ENCODE data around the gene TDRKH. TPM values are rescaled to one million over a fixed set of nuclear protein-coding genes. Genes with fewer than 3 reads are reported as not detected.

The TDRKH gene, protein sequence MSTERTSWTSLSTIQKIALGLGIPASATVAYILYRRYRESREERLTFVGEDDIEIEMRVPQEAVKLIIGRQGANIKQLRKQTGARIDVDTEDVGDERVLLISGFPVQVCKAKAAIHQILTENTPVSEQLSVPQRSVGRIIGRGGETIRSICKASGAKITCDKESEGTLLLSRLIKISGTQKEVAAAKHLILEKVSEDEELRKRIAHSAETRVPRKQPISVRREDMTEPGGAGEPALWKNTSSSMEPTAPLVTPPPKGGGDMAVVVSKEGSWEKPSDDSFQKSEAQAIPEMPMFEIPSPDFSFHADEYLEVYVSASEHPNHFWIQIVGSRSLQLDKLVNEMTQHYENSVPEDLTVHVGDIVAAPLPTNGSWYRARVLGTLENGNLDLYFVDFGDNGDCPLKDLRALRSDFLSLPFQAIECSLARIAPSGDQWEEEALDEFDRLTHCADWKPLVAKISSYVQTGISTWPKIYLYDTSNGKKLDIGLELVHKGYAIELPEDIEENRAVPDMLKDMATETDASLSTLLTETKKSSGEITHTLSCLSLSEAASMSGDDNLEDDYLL
- 1 to 10 TPM; 4.7 to 5.1 TPM for total RNA-seq
- long read RNA-seq, donor 1, partial matches to known transcripts = 1 of 4 reads
- long read RNA-seq, donor 1, other reads (novel, unspliced or antisense) = 0 of 4 reads
- long read RNA-seq, donor 2, partial matches to known transcripts = 0 of 5 reads
- long read RNA-seq, donor 2, other reads (novel, unspliced or antisense) = 1 of 5 reads

DNA sequence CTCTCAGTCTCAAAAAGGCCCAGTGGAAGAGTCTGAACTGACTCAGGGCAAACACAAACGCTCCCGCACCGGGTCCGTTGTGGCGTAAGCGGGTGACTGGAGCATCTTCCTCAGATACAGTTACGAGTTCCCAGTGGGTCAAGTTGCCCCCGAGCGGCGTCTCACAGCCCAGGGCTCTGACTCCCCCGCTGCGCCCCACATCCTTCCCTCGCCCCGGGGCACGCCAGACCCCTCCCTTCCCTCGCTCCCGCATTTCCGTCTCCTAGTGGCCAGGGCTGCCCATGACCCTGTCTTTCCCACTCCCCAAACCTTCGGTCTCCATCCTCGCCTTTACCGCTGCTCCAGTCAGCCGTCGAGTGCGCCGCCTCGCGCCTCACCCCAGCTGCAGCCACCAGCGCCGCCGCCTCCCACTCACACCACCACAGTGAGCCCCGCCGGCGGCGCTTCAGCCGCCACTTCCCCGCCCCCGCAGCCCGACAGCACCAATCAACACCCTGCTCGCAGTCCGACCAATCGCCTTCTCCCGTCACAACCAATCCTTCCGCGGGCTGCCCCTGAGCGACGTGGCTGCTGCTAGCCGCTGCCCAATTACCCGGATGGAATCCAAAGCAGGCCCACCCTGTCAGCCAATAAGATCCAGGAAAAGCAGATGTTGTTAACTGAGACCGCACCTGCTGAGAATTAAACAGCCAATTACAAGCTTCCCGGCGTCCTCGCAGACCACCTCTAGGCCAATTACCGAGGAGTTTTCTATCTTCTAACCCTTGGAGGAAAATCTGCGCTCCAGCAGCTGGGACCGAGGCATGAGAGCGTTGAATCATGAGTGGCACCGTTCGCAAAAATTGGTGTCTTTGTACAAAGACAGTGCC is at the start of gene TDRKH:
TDRKH (minus strand) TSS at position 430 of the 869 bp plus-strand sequence. CDS start 7,478 bp downstream, outside the sequence.
- peak; percentile 99 for DNase-seq (ENCODE audit: low spot score)
- intact Hi-C loops (cut with DNase I) = no loop called here

DNA sequence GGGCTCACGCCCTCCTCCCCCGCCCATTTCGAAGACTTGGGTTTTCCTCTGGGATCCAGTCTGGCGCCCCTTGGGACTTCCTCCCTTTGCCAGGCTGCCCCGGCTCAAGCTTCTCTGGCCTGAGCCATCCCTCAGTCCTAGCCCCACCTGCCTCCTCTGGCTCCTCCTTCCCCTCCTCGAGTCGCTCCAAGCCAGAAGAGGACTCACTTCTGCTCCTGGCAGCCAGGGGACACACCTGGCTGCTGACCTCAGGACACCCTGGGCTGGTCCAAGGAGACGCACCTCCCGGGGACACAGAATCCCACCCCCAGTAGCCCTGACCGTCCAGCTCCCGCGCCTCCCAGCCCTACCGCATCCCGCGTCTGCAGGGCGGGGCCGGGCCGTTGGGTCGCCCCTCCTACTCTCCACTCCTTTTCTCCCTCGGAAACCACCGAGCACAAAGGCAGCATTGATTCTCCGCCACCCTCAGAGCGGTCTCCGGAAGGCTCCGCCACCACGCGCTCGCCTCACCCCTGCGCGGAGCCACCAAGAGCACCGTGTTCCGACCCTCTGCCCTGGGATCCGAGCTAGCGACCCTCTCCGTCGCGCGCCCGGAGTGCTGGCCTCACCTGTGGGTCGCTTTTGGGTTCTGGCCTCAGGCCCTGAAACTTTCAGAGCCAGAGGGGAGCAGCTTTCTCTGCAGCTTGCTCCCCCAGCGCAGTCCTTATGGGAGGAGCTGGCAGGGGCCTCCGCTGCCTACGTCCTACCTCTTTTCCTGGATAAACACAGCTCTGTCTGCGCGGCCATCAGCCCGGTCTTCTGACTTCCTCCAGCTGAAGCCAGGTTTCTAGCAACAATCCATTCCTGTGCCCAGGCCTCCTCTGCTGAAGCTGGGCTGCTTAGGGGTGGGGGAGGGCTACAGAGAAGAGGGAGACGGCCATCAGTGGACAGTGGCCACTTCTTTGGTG is 49.4 kb upstream of the TDRKH start, which contains the start of gene C2CD4D:
C2CD4D (minus strand) TSS at position 364 of the 947 bp plus-strand sequence. CDS start 831 bp downstream, outside the sequence.
- no peak for DNase-seq (ENCODE audit: low spot score)
- intact Hi-C loops (cut with DNase I) = loop anchor here in 1 of 2 donors (1.0 kb wide), 1 partner anchor 21 kb away; no protein-coding TSS in a partner anchor

DNA sequence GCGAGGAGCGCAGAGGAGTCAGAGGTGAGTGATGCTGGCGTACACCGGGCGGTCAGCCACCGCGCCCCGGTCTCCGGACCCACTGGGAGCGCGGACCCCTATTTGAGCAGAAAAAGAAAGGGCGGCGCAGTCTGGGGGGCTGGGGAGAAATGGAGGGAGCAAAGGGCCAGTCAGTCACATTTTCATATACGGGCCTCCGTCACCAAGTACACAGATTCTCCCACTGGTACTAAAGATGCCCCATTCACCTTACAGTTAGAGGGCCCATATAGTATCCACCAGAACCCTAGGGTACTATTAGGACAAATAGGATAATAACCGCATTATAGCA is 48.7 kb upstream of the TDRKH start:
- no peak for DNase-seq (ENCODE audit: low spot score)
- intact Hi-C loops (cut with DNase I) = loop anchor here in 1 of 2 donors (1.0 kb wide), 1 partner anchor 21 kb away; no protein-coding TSS in a partner anchor

DNA sequence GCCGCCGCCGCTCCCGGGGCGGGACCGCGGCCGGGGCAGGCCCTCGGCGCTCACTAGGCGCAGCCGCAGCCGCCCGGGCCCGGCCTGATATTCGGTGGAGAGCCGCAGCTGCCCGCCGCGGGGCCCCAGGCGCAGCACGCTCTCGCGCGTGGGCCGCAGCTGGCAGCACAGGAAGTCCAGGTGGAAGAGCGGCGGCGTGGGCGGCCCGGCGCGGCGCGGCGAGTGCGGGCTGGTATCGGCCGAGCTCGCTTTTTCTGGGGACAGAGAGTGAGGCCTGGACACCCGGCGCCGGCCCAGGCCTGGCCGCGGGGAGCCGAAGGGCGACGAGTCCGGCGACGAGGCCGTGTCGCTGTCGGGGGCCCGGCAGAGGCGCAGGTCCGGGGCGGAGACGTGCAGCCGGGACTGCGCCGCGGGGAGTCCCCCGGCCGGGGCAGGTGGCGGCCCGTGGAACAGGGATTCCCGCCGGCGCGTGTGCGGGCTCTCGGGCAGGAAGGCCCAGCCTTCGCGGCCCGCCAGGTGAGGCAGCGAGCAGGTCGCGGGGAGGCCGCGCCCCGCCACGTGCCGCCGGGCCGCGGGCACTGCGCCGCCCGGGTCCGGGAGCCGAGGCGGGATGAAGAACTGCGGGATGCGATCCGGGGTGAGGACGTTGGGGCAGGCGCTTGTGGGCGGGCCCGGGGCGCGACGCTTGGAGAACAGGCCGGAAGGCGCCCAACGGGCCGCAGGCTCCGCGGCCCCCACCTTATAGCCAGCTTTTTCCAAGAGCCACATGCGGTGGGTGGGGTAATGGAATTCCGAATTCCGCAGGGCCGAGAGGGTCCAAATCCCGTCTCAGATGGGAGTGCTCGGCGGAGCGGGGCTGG is 48.2 kb upstream of the TDRKH start:
- peak; percentile 69 for DNase-seq (ENCODE audit: low spot score)
- intact Hi-C loops (cut with DNase I) = loop anchor here in 1 of 2 donors (1.0 kb wide), 1 partner anchor 20 kb away; no protein-coding TSS in a partner anchor

DNA sequence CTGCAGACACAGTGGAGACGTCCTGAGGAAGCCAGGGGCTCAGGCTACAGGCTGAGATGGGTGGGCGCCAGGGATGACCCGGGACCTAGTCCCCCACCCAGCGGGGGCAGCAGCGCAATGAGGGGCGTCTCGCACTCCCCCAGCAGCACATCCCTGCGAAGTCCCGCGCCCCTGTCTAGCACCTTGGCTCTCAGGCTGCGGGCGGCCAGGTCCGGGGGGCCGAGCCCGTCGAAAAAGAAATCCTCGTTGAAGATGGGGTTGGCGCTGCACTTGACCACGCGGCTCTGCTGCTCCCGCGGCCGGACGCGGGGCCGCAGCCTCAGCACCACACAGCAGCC is 47.6 kb upstream of the TDRKH start:
- intact Hi-C loops (cut with DNase I) = no loop called here
- DNase-seq (ENCODE audit: low spot score) = no peak

DNA sequence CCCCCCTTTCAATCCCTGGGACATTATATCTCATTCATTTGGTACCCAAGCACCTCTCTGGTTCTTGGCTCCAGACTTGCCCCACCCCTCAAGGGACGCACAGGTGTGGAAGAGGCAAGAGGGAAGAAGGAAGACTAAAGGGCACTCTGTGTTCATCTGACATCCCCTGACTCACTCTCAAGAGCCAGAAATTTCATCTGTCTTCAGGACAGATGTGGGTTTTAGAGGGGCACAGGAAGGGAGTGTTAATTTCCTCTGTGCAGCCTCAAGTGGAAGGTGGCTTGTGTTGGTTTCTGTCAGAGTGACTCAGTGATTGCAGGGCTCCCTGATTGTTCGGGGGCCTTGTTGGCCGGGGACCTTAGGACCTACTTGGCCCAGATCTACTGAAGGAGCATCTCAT is 46.9 kb upstream of the TDRKH start:
- DNase-seq (ENCODE audit: low spot score) = peak; percentile 10
- intact Hi-C loops (cut with DNase I) = no loop called here

DNA sequence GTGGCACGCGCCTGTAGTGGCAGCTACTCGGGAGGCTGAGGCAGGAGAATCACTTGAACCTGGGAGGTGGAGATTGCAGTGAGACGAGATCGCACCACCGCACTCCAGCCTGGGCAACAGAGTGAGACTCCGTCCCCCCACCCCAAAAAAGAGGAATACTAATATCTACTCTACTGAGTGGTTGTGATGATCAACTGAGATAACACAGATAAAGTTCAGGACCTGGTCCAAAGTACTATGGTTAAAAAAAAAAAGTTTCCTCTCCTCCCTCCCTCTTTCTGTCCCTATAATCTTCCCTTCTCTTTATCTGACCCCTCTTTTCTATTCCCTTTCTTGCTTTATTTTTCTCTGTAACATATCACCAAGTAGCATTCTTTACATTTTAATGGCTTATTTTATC is 45.3 kb upstream of the TDRKH start:
- intact Hi-C loops (cut with DNase I) = no loop called here
- DNase-seq (ENCODE audit: low spot score) = no peak

DNA sequence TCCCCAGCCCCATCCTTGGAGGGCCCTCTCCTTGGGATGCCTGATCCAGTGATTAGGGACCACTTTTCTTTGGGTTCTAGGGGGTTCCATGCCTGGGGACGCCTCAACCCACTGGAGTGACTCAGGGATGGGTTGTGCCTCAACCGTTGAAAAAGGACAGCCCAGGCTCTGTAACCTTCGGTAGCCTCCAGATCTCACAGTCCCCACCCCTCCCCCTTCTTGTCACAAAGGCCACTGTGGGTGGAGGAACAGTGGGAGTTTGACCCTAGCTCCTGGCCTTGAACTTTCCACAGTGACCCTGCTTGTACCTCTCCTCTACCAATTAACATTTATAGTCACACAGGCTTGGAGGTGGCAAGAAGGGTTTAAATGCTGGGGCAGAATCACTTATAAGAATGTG is 43.9 kb upstream of the TDRKH start:
- DNase-seq (ENCODE audit: low spot score) = no peak
- intact Hi-C loops (cut with DNase I) = loop anchor here in 1 of 2 donors (5.0 kb wide), 1 partner anchor 1778 kb away; the partner anchor contains the start of gene S100A16

DNA sequence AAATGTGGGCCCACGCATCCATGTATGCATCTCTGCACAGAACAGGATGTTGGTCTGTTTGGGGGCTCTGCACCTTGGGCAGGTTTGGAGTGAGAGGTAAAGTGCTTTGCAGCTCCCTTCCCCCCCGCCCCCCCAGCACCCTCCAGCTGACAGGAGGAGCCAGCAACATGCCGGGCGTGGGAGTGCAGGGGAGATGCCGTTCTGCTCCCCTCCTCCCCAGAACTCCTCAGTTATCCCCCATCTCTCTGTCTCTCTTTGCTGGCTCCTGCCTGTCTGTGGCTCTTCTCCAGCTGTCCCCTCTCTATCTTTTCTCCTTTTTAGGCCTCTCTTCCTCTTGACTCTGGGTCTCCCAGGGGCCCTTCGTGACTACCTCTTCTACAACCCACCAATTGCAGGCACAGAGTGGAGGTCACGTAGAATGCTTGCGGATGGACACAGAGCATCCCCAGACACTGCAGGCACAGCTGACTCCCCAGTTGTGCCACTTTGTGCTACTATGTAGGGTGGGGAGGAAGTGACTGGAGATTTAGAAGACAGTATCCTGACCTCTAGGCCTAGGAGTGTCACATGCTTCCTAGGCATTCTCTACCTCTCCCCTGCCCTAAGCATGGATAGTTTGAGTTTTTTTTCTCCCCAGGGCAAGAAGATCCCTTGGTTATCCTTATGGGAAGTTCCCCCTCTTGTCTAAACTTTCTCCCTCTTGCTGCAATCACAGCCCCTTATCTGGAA is 43.0 kb upstream of the TDRKH start:
- no peak for DNase-seq (ENCODE audit: low spot score)
- intact Hi-C loops (cut with DNase I) = loop anchor here in 1 of 2 donors (5.0 kb wide), 1 partner anchor 1779 kb away; the partner anchor contains the start of gene S100A16

DNA sequence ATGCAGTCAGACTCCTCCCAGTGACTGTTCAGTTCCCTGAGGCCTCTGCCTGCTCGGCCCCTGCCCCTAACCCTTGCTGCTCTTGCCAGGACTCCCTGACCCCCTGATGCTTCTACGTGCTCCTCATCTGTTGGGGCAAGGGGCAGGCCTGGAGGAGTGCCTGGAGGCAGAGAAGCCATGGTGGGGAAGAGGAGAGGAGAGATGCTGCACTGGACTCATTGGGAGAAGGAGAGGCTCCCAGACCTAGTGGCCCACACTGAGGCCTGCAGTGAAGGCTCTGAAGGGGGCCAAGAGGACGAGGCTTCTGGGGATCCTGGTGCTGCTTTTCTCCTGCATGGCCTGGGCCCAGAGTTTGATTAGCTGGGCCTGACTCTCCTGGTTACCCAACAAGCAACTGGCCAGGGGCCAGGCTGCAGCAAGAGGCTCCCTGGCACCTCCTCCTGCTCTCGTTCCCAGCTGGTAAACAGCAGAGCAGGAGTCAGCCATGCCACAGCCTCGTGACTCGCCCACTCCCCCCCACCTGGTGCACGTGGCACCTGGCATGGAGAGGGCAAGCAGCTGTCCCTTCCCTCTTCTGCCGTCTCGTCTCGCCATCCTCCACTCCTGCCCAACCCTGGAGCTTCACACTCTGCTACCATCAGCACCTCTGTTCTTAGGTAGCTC is 42.1 kb upstream of the TDRKH start:
- DNase-seq (ENCODE audit: low spot score) = no peak
- intact Hi-C loops (cut with DNase I) = loop anchor here in 1 of 2 donors (5.0 kb wide), 1 partner anchor 1780 kb away; the partner anchor contains the start of gene S100A16

DNA sequence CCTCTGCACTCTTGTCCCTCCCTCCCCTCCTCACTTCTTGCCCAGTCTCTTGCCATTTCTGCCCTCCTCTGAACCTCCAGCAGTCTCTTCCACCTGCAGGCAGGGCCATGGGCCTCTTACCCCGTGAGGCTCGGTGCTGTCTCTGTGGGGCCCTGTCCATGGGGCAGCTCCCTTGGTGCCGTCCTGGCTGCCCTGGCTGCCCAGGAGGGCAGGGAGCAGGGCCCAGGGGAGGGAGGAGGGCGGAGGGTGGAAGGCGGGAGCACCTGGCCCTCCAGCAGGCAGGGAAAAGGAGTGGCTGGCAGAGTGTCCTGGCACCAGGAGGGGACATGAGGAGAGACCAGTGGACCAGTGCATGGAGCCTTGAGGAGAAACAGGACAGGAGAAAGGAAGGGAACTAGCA is 41.3 kb upstream of the TDRKH start, which contains the start of gene RORC:
RORC (minus strand) TSS at position 198 of the 400 bp plus-strand sequence; CDS start at position 160, 38 bp downstream.
- intact Hi-C loops (cut with DNase I) = loop anchor here in 1 of 2 donors (5.0 kb wide), 1 partner anchor 1781 kb away; the partner anchor contains the start of gene S100A16
- DNase-seq (ENCODE audit: low spot score) = no peak

DNA sequence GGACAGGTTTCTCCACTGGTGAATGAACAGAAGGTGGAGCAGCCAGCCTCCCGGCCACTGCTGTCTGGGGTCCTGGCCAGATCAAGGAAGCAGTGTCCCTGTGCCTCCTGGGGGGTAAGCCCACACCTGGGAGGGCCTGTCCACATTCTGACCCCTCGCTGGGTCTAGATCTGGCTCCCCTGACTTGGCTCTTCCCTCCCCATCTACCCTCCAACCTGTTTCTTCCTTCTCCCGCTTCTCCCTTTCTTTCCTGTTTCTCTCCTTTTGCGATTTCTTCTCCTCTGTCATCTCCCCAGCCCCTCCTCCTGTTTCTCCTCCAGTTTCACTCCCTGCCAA is 40.9 kb upstream of the TDRKH start:
- DNase-seq (ENCODE audit: low spot score) = no peak
- intact Hi-C loops (cut with DNase I) = loop anchor here in 1 of 2 donors (5.0 kb wide), 1 partner anchor 1781 kb away; the partner anchor contains the start of gene S100A16

DNA sequence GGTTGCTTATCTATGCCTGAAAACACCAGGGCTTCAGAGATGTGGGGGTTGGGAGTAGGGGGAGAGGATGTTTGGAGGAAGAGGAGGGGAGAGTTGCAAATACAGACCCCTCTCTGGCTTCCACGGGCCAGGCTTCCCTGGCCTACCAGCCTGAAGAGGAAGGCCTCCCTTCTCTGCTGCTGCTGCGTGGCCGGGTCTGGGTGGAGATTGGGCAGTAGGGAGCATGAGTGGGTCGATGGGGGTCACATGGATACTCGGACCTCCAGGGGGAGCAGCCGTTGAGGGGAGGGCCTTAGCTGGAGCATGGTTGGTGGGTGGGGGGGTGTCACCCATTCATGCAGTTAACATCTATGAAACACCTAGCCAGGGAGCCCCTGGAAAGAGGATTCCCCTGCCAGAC is 39.8 kb upstream of the TDRKH start:
- intact Hi-C loops (cut with DNase I) = loop anchor here in 1 of 2 donors (5.0 kb wide), 1 partner anchor 1782 kb away; the partner anchor contains the start of gene S100A16
- no peak for DNase-seq (ENCODE audit: low spot score)

DNA sequence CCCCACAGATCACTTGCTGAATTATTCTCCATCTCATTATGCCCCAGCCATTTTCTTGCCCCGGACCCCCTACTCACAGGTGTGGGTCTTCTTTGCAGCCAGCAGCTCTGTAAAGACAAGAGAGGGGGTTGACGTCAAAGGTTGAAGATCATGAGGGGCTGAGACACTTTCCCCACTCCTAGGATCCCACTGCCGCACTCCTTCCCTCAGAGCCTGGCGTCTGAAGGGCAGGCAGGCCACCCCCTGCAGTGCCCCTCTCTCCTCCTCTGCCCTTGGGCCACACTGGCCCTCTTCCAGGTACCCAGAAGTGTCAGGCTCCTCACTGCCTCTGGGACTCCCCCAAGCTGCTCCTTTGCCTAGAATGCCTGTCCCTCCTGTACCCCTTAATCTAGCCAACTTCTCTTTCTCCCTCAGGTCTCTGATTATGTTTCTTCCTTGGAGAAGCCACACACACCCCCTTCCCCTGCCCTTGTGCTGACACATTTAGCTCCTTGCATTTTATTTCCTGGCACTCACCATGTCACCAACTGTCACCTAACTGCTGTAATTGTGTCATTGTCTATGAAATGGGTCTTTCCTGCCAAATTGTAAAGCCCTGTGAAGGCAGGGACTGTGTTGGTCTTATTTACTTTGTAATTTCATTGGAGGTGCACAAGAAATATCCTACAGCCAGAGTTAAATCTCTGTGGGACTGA is 39.2 kb upstream of the TDRKH start:
- intact Hi-C loops (cut with DNase I) = loop anchor here in 1 of 2 donors (5.0 kb wide), 1 partner anchor 1783 kb away; the partner anchor contains the start of gene S100A16
- no peak for DNase-seq (ENCODE audit: low spot score)

DNA sequence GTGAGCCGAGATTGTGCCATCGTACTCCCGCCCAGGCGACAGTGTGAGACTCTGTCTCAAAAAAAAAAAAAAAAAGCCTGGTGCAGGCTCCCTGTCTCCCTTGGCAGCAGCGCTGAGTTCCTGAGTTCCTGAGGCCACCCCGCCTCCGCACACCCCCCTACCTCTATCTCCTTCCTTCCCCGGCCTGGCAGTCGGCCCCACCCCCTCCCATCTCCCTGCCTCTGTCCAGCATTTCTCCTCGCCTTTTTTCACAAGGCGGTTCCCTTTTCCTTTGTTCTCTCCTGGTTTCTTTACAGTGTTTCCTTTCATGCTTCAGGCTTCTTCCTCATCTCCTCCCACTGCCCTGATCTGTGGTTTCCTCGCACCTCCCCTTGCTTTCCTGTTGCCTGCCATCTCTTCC is 38.6 kb upstream of the TDRKH start:
- intact Hi-C loops (cut with DNase I) = no loop called here

More for the DNA sequence above, 38.6 kb upstream of the TDRKH start:
- no peak for DNase-seq (ENCODE audit: low spot score)

Data from posterior vena cava (tissue), 2 donors.